ENCODE results near the gene DRC1. TPM values are rescaled to one million over a fixed set of nuclear protein-coding genes. Genes with fewer than 3 reads are reported as not detected.

DRC1 gene
- total RNA-seq, 1 experiment from 2014 or later = not detected

- WGBS (ENCODE audit: extremely low coverage, insufficient read length, low lambda C conversion rate) = no CpG with 5 or more reads among the region's 3 CpGs
- Histone ChIP-seq H3K79me1 (ENCODE audit: insufficient read depth, low read depth, low read length, poor library complexity, severe bottlenecking) (no peaks in the 10 kb centered on the region), H3K9ac (ENCODE audit: extremely low read depth, insufficient read length, low read length) (no peak overlapping the region), H2BK5ac (ENCODE audit: insufficient read length, low read length) (no peak overlapping the region), H2BK120ac (ENCODE audit: low read depth, low read length, poor library complexity, severe bottlenecking) (no peak overlapping the region), H3K4me2 (ENCODE audit: insufficient read depth, insufficient read length, low read length) (no peak overlapping the region), H4K20me1 (ENCODE audit: control insufficient read depth, insufficient read depth, insufficient read length) (no peaks in the 10 kb centered on the region), H3T11ph (ENCODE audit: low read length) (no peak overlapping the region), H4K91ac (ENCODE audit: insufficient read length, low read depth, low read length) (no peak overlapping the region), H3K27me3 (ENCODE audit: insufficient read depth, low read length) (no peaks in the 10 kb centered on the region), H3K4ac (ENCODE audit: low read depth, low read length) (no peak overlapping the region), H2BK12ac (ENCODE audit: insufficient read length, low read depth, low read length) (no peak overlapping the region), H3K79me2 (ENCODE audit: insufficient read depth, low read length) (no peaks in the 10 kb centered on the region), H3K27ac (ENCODE audit: insufficient read length, low read depth, low read length) (no peak overlapping the region), H3K56ac (ENCODE audit: insufficient read length, low read depth, low read length) (no peak overlapping the region), H2BK15ac (ENCODE audit: low read depth, low read length) (no peak overlapping the region), H4K8ac (replicated peaks; ENCODE audit: insufficient read length, low read depth, low read length) (no peak overlapping the region), H3K9me3 (ENCODE audit: control insufficient read depth, low read depth, low read length) (no peaks in the 10 kb centered on the region), H3K4me1 (ENCODE audit: insufficient read depth, low read length) (no peaks in the 10 kb centered on the region), H3K18ac (ENCODE audit: insufficient read length, low read depth, low read length) (no peak overlapping the region), H3K14ac (ENCODE audit: insufficient read depth, low read length) (no peak overlapping the region), H4K5ac (ENCODE audit: insufficient read length, low read depth, low read length) (no peak overlapping the region), H2AFZ (ENCODE audit: low read length) (no peak overlapping the region), H2AK5ac (ENCODE audit: insufficient read length, low read length) (no peak overlapping the region), H2BK20ac (ENCODE audit: low read depth, low read length, poor library complexity, severe bottlenecking) (no peak overlapping the region), H3K23ac (ENCODE audit: insufficient read length, low read depth, low read length) (no peak overlapping the region), H3K23me2 (ENCODE audit: insufficient read length, low read depth, low read length, poor library complexity, severe bottlenecking) (no peaks in the 10 kb centered on the region)
- no peak for TF ChIP-seq CTCF (conservative IDR thresholded peaks at IDR 0.05)
- H3K9me3 Mint-ChIP-seq = no peaks in the 10 kb centered on the region
- DNase-seq = no peak
- no peak overlapping the region for H3K27ac Mint-ChIP-seq
- no peaks in the 10 kb centered on the region for H3K27me3 Mint-ChIP-seq (ENCODE audit: low read depth)
- H3K4me3 Mint-ChIP-seq = no peak overlapping the region
- no peaks in the 10 kb centered on the region for H3K36me3 Mint-ChIP-seq (ENCODE audit: insufficient read depth in 1 of 3, low read depth in 3 of 3)
- peaks cover 2 to 7% of the 10 kb centered on the region in 2 experiments; a peak in 1 of 4 replicates for H3K4me1 Mint-ChIP-seq
These were observed 12.6 kb downstream of the DRC1 start for GRCh38 chr2:26414311-26414710.
